HG03060 (cell line): ENCODE measurements around the gene TPO.
"Not testable (repeated sequence)": the region's sequence is repeated elsewhere in the genome, so short reads cannot be mapped to it uniquely, and the experiment has no call there.

Experiments used
- ATAC-seq: cut with Tn5 transposase; IDR thresholded peaks from one replicate; pipeline ENCODE4 v1.9.1; 2021; ENCODE audit warnings: low read depth, moderate number of reproducible peaks; ENCODE audit not compliant: unreplicated experiment

TPO gene

GRCh38 chr2:1571477-1572417 lies 158.5 kb downstream of the TPO start:
- ATAC-seq, result no peak

DNA sequence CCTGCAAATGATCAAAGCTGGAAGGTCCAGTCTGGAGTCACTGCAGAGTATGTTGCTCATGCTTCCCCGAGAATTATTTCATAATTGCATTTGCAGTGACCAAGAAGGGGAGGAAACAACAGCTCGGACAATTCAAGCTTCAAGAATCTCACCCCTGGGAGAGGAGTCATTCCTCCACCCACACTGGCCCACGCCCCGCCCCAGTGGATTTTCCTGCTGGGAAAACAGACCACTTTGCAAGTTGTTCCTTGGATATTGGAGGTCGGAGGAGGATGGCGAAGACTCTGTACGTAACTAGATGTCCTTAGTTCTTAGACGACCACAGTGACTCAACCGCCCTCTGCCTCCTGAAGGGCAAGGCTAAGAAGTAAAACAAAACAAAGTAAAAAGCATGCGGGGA lies 159.4 kb downstream of the TPO start:
- ATAC-seq, result no peak

- no peak for ATAC-seq
Observed at GRCh38 chr2:1577846-1578245, 164.6 kb downstream of the TPO start.

GRCh38 chr2:1581257-1581964 lies 168.1 kb downstream of the TPO start:
- not testable (repeated sequence) for ATAC-seq

DNA sequence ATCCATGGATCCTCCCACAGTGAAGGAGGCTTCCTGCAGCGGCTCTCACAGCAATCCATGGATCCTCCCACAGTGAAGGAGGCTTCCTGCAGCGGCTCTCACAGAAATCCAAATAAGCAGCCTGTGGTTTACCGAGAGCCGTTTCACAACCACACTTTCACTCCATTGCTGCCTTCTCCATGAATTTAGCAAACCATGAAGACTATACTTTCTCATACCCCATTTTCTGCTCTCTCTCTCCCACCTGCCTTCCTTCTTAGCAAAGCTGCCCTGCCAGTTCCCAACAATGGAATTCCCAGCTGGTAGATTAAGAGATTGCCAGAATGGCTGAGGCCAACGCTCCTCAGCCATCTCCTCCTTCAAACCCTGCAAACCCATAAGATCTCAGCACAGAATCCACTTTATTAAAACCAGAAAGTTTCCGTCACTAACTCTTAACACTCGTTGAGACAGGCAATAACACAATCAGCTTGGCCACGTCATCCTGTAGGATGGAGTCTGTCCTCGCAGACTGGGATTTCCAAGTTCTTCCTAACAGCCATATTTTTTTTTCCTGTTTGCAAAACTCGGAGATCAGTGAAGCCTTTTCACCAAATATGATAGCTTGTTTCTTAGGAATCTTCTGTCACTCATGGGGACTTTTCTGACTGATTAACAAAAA lies 168.8 kb downstream of the TPO start:
- ATAC-seq, result no peak

DNA sequence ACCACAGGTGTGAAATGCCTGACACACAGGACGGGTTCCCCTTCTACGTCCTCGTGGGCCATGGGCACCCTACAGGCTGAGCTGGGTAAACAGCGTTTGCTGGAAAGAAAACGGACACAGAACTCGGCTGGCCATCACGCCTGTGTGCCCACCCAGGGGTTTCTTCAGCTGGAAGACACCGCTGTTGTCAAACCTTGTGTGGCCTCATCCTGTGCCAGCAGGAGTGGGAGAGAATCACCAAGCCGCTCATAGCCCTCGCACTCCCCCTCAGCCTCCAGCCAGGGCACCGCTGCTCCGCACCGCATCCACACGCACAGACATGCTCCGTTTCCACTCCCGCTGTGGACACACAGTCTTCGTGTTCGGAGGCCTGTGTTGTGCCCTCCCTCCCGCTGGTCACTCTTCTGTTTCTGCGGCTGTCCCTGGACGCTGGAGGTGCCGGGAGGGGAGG lies 169.7 kb downstream of the TPO start:
- no peak for ATAC-seq

DNA sequence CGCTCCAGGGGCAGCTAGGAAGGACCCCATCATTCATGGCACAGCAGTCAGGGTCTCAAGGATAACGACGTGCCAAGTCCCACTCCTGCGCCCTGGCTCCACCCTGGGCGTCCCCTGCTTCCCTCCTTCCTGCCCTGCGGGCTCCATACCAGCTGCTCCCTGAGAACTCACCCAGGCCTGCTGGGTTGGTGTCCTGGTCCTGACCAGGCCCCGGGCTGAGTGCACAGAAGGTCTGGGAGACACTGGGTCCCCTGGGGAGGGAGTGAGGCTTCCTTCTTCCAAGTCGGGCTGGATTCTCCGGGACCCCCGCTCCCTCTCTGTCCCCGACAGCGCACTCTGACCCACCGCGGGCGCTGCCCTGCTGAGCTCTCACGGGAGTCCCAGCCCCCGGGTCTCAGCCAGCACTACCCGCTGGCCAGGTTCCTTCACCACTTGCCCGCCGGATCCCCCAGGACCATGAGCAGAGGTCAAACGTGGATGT lies 170.8 kb downstream of the TPO start:
- no peak for ATAC-seq

GRCh38 chr2:1584691-1585485 lies 171.6 kb downstream of the TPO start:
- no peak for ATAC-seq

GRCh38 chr2:1585635-1586034 lies 172.4 kb downstream of the TPO start:
- ATAC-seq, result no peak

GRCh38 chr2:1586251-1586922 lies 173.1 kb downstream of the TPO start:
- no peak for ATAC-seq

- no peak for ATAC-seq
Observed at GRCh38 chr2:1586923-1587840, 173.9 kb downstream of the TPO start.

- no peak for ATAC-seq
Observed at GRCh38 chr2:1588051-1588977, 175.1 kb downstream of the TPO start.

DNA sequence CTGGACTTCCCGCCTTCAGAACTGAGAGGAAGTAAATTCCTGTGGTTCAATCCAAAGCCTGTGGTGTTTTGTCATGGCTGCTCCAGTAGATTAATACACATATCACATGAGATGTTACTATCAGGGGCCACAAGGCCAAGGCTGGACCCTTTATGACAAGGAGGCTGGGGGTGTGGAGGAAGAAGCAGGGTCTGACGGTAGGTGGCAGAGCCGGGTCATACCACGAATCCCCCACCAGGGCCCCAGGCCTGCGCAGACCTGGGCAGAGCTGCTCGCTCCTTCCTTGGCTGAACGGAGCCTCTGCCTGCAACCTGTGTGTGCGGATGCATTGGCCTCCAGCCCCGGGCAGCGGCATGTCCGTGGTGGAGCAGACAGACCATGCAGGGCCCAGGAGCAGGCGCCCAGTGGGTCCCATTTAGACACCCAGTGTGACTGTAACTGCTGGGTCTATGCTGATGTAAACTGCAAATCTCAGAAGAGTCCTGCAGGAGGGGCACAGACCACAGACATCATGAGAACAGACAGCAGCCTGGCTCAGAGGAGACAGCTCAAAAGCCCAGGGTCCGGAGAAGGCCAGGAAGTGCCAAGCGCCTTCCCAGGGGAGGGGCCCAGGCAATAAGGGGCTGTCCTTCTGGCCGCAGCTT lies 175.8 kb downstream of the TPO start:
- ATAC-seq, result no peak

DNA sequence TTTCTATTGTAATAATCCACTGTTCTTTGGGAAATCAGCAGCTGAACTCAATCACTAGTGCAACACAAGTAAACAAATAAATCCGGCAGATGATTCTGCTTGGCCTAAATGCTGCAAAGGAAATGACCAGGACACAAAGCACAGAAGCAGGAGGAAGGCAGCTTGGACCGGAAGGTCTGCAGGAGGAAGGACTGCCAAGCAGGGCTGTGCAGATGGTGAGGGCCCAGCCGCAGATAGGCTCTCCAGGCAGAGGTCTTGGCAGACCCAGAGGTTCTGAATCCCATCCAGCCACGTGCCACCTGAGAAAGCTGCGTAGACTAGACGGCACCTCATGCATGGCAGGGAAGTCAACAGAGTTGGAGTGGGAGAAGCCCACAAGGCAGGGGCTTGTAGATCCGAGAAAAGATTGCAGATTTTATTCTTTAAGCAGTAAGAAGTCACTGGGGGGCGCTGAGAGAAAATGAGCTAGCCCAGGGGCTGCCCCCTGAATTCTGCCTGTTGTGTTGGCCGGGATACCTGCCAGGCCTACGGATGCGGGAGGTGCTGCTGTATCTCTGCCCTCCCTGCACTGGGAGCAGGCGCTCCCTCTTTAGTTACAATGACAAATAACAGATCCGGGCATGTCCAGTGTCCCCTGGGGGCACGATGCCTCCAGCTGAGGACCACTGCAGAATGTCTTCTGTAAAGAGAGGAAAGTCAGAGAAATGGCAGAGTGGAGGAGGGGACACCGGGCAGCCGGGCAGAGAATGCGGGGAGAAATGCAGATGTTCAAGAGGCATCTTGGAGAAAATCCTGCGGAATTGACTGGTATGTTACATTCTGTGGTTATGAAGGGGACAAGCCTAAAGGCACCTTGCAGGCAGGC lies 177.6 kb downstream of the TPO start:
- ATAC-seq, result no peak

GRCh38 chr2:1591461-1591770 lies 178.2 kb downstream of the TPO start:
- ATAC-seq, result no peak
